Measurements from ENCODE around the gene OAF.
"Not testable (repeated sequence)": the region's sequence is repeated elsewhere in the genome, so short reads cannot be mapped to it uniquely, and the experiment has no call there.

The OAF gene

DNA sequence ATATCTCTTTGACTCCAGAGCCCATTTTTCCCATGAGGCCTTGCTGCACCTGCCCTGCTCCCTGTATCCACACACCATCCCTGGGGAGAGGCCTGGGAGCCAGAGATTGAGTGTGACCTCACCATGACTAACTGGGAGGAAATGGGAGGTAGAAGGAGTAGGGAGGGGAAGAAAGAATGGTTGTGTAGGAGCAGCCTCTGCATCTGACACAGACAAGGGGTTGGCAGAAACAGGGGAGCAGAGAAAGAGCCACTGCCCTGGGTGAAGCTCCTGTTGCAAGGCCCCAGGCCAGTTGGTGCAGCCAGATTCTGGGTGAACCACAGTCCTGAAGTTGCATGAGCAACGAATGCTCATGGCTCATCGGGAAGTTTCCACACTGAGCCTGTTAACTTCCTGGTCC, 61.5 kb downstream of the OAF start:
- TF ChIP-seq, protein P1, sequence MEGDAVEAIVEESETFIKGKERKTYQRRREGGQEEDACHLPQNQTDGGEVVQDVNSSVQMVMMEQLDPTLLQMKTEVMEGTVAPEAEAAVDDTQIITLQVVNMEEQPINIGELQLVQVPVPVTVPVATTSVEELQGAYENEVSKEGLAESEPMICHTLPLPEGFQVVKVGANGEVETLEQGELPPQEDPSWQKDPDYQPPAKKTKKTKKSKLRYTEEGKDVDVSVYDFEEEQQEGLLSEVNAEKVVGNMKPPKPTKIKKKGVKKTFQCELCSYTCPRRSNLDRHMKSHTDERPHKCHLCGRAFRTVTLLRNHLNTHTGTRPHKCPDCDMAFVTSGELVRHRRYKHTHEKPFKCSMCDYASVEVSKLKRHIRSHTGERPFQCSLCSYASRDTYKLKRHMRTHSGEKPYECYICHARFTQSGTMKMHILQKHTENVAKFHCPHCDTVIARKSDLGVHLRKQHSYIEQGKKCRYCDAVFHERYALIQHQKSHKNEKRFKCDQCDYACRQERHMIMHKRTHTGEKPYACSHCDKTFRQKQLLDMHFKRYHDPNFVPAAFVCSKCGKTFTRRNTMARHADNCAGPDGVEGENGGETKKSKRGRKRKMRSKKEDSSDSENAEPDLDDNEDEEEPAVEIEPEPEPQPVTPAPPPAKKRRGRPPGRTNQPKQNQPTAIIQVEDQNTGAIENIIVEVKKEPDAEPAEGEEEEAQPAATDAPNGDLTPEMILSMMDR (conservative IDR thresholded peaks at IDR 0.05; ENCODE audit: low read length), result no peak
- DNase-seq (ENCODE audit: low read depth), result peak; percentile 45
- H3K4me3 ChIP-seq (ENCODE audit: low read length), result no peak overlapping the region

DNA sequence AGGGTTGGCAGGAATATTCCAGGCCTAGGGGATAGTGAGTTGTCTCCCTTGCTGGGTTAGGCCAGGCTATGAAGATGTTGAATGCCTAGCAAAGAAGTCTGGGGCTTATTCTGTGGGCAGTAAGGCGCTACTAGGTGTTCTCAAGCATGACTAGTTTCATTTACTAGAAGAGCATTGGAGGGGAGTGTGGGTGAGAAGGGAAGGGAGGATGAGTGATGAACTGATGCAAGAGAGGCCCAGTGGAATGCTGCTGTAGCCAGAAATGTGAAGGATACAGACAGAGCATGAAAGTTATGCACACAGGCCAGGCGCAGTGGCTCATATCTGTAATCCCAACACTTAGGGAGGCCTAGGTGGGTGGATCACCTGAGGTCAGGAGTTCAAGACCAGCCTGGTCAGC, 62.6 kb downstream of the OAF start:
- peak; percentile 28 for DNase-seq (ENCODE audit: low read depth)
- TF ChIP-seq, protein P1 (conservative IDR thresholded peaks at IDR 0.05; ENCODE audit: low read length), result no peak

DNA sequence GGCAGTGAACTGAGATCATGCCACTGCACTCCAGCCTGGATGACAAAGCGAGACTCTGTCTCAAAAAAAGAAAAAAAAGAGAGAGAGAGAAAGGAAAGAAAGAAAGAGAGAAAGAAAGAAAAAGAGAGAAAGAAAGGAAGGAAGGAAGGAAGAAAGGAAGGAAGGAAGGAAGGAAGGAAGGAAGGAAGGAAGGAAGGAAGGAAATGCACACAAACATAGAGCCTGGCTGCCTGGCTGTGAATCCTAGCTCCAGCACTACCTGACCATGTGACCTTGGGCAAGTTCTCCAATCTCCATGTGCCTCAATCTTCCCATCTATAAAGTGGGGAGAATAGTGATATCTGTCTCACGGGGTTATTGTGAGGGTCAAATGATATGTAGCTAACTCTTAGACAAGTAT, 63.1 kb downstream of the OAF start:
- not testable (repeated sequence) for DNase-seq (ENCODE audit: low read depth); H3K4me3 ChIP-seq (ENCODE audit: low read length)

More for the DNA sequence above, 62.6 kb downstream of the OAF start:
- no peak overlapping the region for H3K4me3 ChIP-seq (ENCODE audit: low read length)

DNA sequence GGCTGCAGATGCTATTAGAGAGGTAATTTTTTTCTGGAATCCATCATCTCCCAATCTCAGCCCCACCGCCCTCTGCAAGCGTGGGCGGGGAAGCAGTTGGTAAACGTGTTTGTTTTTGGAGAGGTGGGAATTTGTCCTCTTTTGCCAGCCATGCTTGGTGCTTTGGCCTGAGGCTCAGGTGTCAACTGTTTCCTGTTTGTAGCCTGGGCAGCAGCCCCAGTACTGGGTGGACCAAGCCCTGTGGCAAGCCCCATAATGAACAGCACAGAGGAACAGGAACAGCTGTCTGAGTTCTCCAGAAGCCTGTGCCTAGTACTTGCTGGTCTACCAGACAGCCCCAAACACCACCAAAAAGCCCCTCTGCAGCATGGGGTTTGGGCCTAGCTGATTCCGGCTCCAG, 68.7 kb downstream of the OAF start:
- DNase-seq (ENCODE audit: low read depth), result no peak
- no peak overlapping the region for H3K4me3 ChIP-seq (ENCODE audit: low read length)
- TF ChIP-seq, protein P1 (conservative IDR thresholded peaks at IDR 0.05; ENCODE audit: low read length), result no peak

Measured in AG10803 (cell line).